Fibroblast of mammary gland (primary cell): ENCODE data around the gene CTU2.

Experiments
- DNase-seq: peaks from one replicate; pipeline ENCODE4 v3.0.0-alpha.2; 2010; ENCODE audit warnings: low read depth
- H3K4me3 ChIP-seq: 2 replicates; pipeline ENCODE4 v1.5.1; 2011; ENCODE audit warnings: low read depth, mild to moderate bottlenecking, low read length, moderate library complexity; ENCODE audit not compliant: control insufficient read depth
- CTCF ChIP-seq: conservative IDR thresholded peaks from 2 replicates; pipeline ENCODE4 v1.5.1; 2011; ENCODE audit warnings: low read depth, low read length, inconsistent platforms; ENCODE audit not compliant: control insufficient read depth, insufficient read depth

Gene CTU2

GRCh38 chr16:88727871-88728270 lies 21.6 kb downstream of the CTU2 start:
- no peak for TF ChIP-seq CTCF
- DNase-seq: no peak
- no peak overlapping the region for H3K4me3 ChIP-seq

GRCh38 chr16:88730632-88731607 lies 24.6 kb downstream of the CTU2 start:
- DNase-seq: no peak
- no peak for TF ChIP-seq CTCF
- H3K4me3 ChIP-seq: no peak overlapping the region

- no peak overlapping the region for H3K4me3 ChIP-seq
- no peak for DNase-seq
- TF ChIP-seq CTCF: no peak
These were observed 25.4 kb downstream of the CTU2 start for GRCh38 chr16:88731699-88732098.

- no peak for DNase-seq
- H3K4me3 ChIP-seq: no peak overlapping the region
- no peak for TF ChIP-seq CTCF
These were observed 26.1 kb downstream of the CTU2 start for GRCh38 chr16:88732172-88732960.

DNA sequence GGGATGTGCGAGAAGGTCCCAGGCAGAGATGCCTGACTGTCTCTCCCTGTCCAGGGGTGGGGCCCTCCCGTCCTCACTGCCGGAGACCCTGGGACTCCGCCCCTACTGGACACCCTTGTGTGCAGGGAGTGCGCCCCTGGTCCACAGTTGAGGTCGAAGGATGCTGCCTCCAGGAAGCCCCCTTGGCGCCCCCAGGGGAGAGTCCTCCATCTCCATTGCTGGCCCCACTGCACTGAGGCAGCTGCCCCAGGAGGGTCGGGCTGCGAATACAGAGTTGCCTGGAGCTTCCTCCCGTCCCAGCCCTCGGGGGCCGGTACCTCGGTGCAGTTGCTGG lies 26.6 kb downstream of the CTU2 start:
- no peak for TF ChIP-seq CTCF
- no peak for DNase-seq
- H3K4me3 ChIP-seq: no peak overlapping the region

GRCh38 chr16:88733630-88734360 lies 27.5 kb downstream of the CTU2 start:
- no peak for TF ChIP-seq CTCF
- no peak overlapping the region for H3K4me3 ChIP-seq
- DNase-seq: no peak
